Heart left ventricle (tissue), 16 donors: Measurements from ENCODE around the gene BTN3A1. TPM values are rescaled to one million over a fixed set of nuclear protein-coding genes. Genes with fewer than 3 reads are reported as not detected.

ENCODE experiments used
- ATAC-seq, 4 donors: fragments of 200-7000 bp; cut with Tn5 transposase; one replicate each; pipeline ENCODE4 v1.9.1; 2020 to 2022; ENCODE audit warnings: moderate library complexity in 4 of 4, mild to moderate bottlenecking in 3 of 4, moderate number of reproducible peaks in 1 of 4
- DNase-seq, 5 donors: peaks; one replicate each; pipeline ENCODE4 v3.0.0-alpha.2; 2020
- H3K27ac ChIP-seq, 12 donors: fragments of 200-600 bp; sonication (generic) in 4 of 12; one replicate each; pipeline versions ENCODE4 v1.5.0 to v1.8.0; 2016 to 2022; ENCODE audit warnings: mild to moderate bottlenecking in 2 of 12
- H3K27me3 ChIP-seq, 9 donors: fragments of 200-600 bp; sonication (generic) in 2 of 9; one replicate each; pipeline versions ENCODE4 v1.5.1 to v1.8.0; 2016 to 2022; ENCODE audit warnings: mild to moderate bottlenecking in 3 of 9
- H3K36me3 ChIP-seq, 9 donors: fragments of 200-600 bp; sonication (generic) in 2 of 9; one replicate each; pipeline versions ENCODE4 v1.5.0 to v1.8.0; 2018 to 2022; ENCODE audit warnings: mild to moderate bottlenecking in 2 of 9
- H3K4me1 ChIP-seq, 12 donors: fragments of 200-600 bp; sonication (generic) in 4 of 12; one replicate each; pipeline versions ENCODE4 v1.5.0 to v1.8.0; 2016 to 2022; ENCODE audit warnings: mild to moderate bottlenecking in 3 of 12
- H3K4me3 ChIP-seq, 12 donors: fragments of 200-600 bp; sonication (generic) in 4 of 12; one replicate each; pipeline versions ENCODE4 v1.5.0 to v1.8.0; 2017 to 2022; ENCODE audit warnings: mild to moderate bottlenecking in 9 of 12, moderate library complexity in 4 of 12
- H3K9me3 ChIP-seq, 12 donors: fragments of 200-600 bp; sonication (generic) in 4 of 12; one replicate each; pipeline versions ENCODE4 v1.5.0 to v1.8.0; 2016 to 2022; ENCODE audit warnings: mild to moderate bottlenecking in 1 of 12
- CTCF ChIP-seq, 12 donors: fragments of 200-600 bp; sonication (generic) in 4 of 12; IDR thresholded peaks; one replicate each; pipeline versions ENCODE4 v1.5.0 to v1.8.0; 2018 to 2022; ENCODE audit warnings: antibody characterized with exemption in 12 of 12, mild to moderate bottlenecking in 5 of 12
- POLR2A ChIP-seq, 2 donors: fragments of 450-650 bp; IDR thresholded peaks; one replicate each; pipeline ENCODE4 v1.6.1; 2017; ENCODE audit warnings: antibody characterized with exemption in 2 of 2, mild to moderate bottlenecking in 2 of 2, moderate library complexity in 2 of 2
- WGBS, 4 donors: extraction: QIAGEN DNeasy Blood & Tissue Kit in 2 of 4; methylation state at CpG; one replicate each; pipeline versions ENCODE4 v1.1.5 to v1.1.7; 2013 to 2018; 5-methylcytosine and 5-hydroxymethylcytosine counted together
- intact Hi-C, 10 donors: fragments of 100-400 bp; cut with DNase I; formaldehyde crosslinking; loops; one replicate each; pipeline versions ENCODE4 v1.11.1 to v1.14.2; 2022
- polyA plus RNA-seq, 2 donors: library from polyadenylated mRNA; stranded (reverse); fragments of 200-250 nt; gene quantifications; one replicate each; pipeline ENCODE4 v1.2.3, GENCODE V29; 2013
- total RNA-seq, 9 donors: library from RNA; depleted of rRNA in 2 of 9; stranded (reverse); fragments of >200 nt in 2 of 9; fragmentation: NEBNext Ultra II Directional in 3 of 9; extraction: Animal tissue kit (Norgen Biotek cat#: 25700) in 3 of 9; gene quantifications; one replicate each; pipeline versions ENCODE4 v1.1.0 to v1.2.4, GENCODE V29; 2016 to 2023
- donor health status: ischemic (EF 13 %, LVEDD 7.1; RV severe dilation, severe dysfunction).
- donor health status: healthy with polysubstance abuse.
- donor health status: DM: no; HTN: yes; CAD: no.
- donor health status: DM: no; HTN: no; CAD: no.
- donor health status: ischemic (EF 25% LVEDD 6.9; RV normal size, moderate dysfunction).
- donor health status: ischemic (EF 25% LVEDD 5.7; RV mildly dilated, moderate dysfunction).
- donor health status: healthy.
- donor health status: DM: yes; HTN: yes; CAD: no.
- donor health status: ischemic (EF 35%, LVEDD 5.7; RV mildly dilated, moderate dysfunction).
- donor health status: nonischemic (EF 11% LVEDD 7.7; RV severe dilation, severe dysfunction).
- donor health status: DM: yes; HTN: yes; CAD: no.
- donor health status: PGD.
- donor health status: ischemic (EF 29% LVEDD 5.4; RV normal size, mild dysfunction).
- donor health status: nonischemic (EF 23%, LVEDD 6.1; RV moderate dilation, normal function).

Gene BTN3A1
- total and polyA plus RNA-seq, 11 donors = 3.1 to 47.6 (median 5.8) TPM

GRCh38 chr6:26390531-26390930 lies 11.5 kb upstream of the BTN3A1 start:
- ATAC-seq (no peak), DNase-seq (no peak)
- H3K4me1 ChIP-seq = peaks cover 0 to 35% (median 0%) of the 10 kb centered on the region in 12 donors
- WGBS, 4 donors = 91 to 95% (median 92%) methylated on average over 5 of the region's 5 CpGs
- intact Hi-C loops = no loop called here
- peaks cover 0 to 44% (median 16%) of the 10 kb centered on the region in 9 donors for H3K36me3 ChIP-seq
- TF ChIP-seq CTCF (IDR thresholded peaks at IDR 0.05) = no peak
- no peak for TF ChIP-seq POLR2A (IDR thresholded peaks at IDR 0.05)
- no peaks in the 10 kb centered on the region for H3K27me3 ChIP-seq
- no peaks in the 10 kb centered on the region for H3K9me3 ChIP-seq
- no peak overlapping the region for H3K4me3 ChIP-seq
- H3K27ac ChIP-seq = no peak overlapping the region

GRCh38 chr6:26392932-26393636 lies 9.0 kb upstream of the BTN3A1 start:
- Histone ChIP-seq H3K27me3 (no peaks in the 10 kb centered on the region), H3K27ac (no peak overlapping the region), H3K4me3 (no peak overlapping the region), H3K36me3 (peaks cover 0 to 37% (median 16%) of the 10 kb centered on the region in 9 donors), H3K4me1 (peaks cover 0 to 35% (median 0%) of the 10 kb centered on the region in 12 donors), H3K9me3 (no peaks in the 10 kb centered on the region)
- 81 to 88% (median 83%) methylated on average over 4 of the region's 4 CpGs for WGBS, 4 donors
- DNase-seq (no peak), ATAC-seq (peak in 2 of 4 donors; percentile 30 to 36)
- TF ChIP-seq POLR2A (IDR thresholded peaks at IDR 0.05) = no peak
- no peak for TF ChIP-seq CTCF (IDR thresholded peaks at IDR 0.05)
- intact Hi-C loops = no loop called here

- WGBS, 4 donors = 83 to 100% (median 88%) methylated on average over 1 of the region's 1 CpG
- TF ChIP-seq POLR2A (IDR thresholded peaks at IDR 0.05) (no peak), CTCF (IDR thresholded peaks at IDR 0.05) (no peak)
- Histone ChIP-seq H3K27me3 (no peaks in the 10 kb centered on the region), H3K4me3 (no peak overlapping the region), H3K4me1 (peaks cover 0 to 23% (median 0%) of the 10 kb centered on the region in 12 donors), H3K9me3 (no peaks in the 10 kb centered on the region), H3K36me3 (peaks cover 0 to 32% (median 16%) of the 10 kb centered on the region in 9 donors), H3K27ac (no peak overlapping the region)
- intact Hi-C loops = no loop called here
- ATAC-seq (no peak), DNase-seq (no peak)
These were observed 7.8 kb upstream of the BTN3A1 start for GRCh38 chr6:26394289-26394688.

- peaks cover 0 to 36% (median 9%) of the 10 kb centered on the region in 12 donors for H3K4me1 ChIP-seq
- no peak overlapping the region for H3K4me3 ChIP-seq
- H3K27ac ChIP-seq = no peak overlapping the region
- no peak for ATAC-seq
- no peaks in the 10 kb centered on the region for H3K27me3 ChIP-seq
- TF ChIP-seq CTCF (IDR thresholded peaks at IDR 0.05) (no peak), POLR2A (IDR thresholded peaks at IDR 0.05) (no peak)
- 72 to 88% (median 81%) methylated on average over 1 of the region's 1 CpG for WGBS, 4 donors
- intact Hi-C loops = no loop called here
- no peaks in the 10 kb centered on the region for H3K36me3 ChIP-seq
- no peaks in the 10 kb centered on the region for H3K9me3 ChIP-seq
- DNase-seq = no peak
These were observed 3.5 kb upstream of the BTN3A1 start for GRCh38 chr6:26398555-26398954.
